Fibroblast of the aortic adventitia (primary cell): ENCODE measurements around the gene ENPP6. TPM values are rescaled to one million over a fixed set of nuclear protein-coding genes. Genes with fewer than 3 reads are reported as not detected.

Experiments used
- DNase-seq: peaks from one replicate; pipeline ENCODE4 v3.0.0-alpha.2; 2010; ENCODE audit warnings: low read depth
- H3K4me3 ChIP-seq: 2 replicates; pipeline ENCODE4 v1.5.1; 2011; ENCODE audit warnings: low read depth, mild to moderate bottlenecking, control low read depth, low read length, moderate library complexity
- CTCF ChIP-seq: IDR thresholded peaks from 2 replicates; pipeline ENCODE4 v1.5.1; 2011; ENCODE audit warnings: mild to moderate bottlenecking, low read length, control low read depth, inconsistent platforms; ENCODE audit not compliant: insufficient read depth
- total RNA-seq: library from RNA; depleted of rRNA; stranded (reverse); fragments of >200 nt; gene quantifications from 2 replicates; pipeline ENCODE4 v1.2.3, GENCODE V29; 2012; ENCODE audit warnings: low replicate concordance

Gene ENPP6
- total RNA-seq, 1 donor: 0.18 TPM

- H3K4me3 ChIP-seq: no peak overlapping the region
- DNase-seq: no peak
- TF ChIP-seq CTCF: no peak
Measured at GRCh38 chr4:184238072-184238745, 20.5 kb upstream of the ENPP6 start.

GRCh38 chr4:184237612-184238011 lies 19.9 kb upstream of the ENPP6 start:
- TF ChIP-seq CTCF: no peak
- DNase-seq: no peak
- H3K4me3 ChIP-seq: no peak overlapping the region

DNA sequence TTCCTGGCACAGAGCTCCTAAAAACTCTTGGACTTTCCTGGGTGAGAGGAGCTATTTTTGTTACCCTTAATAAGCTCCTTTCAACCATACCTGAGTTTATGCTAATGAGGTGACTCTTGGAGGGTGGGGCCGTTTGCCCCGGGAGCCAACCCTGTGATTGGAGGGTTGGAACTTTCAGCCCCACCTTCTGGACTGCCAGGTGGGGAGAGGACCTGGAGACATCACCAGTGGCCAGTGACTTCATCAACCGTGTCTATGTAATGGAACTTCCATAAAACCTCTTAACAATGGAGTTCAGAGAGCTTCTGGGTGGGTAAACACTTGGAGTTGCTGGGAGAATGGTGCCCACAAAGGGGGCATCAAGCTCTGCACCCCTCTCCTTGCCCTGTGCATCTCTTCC lies 17.9 kb upstream of the ENPP6 start:
- H3K4me3 ChIP-seq: no peak overlapping the region
- DNase-seq: no peak
- no peak for TF ChIP-seq CTCF

DNA sequence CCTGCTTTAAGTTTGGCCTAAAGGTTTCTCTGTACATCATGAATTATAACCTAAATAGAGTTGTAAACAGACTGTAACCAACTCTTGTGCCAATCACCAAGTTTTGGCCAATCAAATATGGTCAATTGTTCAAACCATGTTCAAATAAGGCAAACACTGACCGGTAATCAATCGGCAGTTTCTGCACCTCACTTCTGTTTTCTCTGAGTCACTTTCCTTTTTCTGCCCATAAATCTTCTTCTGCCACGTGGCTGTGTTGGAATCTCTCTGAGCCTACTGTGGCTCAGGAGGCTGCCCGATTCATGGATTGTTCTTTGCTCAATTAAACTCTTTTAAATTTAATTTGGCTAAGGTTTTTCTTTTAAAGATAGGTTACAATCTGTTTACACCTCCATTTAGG lies 16.5 kb upstream of the ENPP6 start:
- no peak for DNase-seq
- TF ChIP-seq CTCF: no peak
- H3K4me3 ChIP-seq: no peak overlapping the region

DNA sequence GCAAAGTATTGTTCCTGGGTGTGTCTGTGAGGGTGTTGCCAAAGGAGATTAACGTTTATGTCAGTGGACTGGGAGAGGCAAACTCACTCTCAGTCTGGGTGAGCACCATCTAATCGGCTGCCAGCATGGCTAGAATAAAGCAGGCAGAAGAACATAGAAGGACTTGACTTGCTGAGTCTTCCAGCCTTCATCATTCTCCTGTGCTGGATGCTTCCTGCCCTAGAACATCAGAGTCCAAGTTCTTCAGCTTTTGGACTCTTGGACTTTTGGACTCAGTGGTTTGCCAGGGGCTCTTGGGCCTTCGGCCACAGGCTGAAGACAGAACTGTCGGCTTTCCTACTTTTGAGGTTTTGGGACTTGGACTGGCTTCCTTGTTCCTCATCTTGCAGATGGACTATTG lies 15.3 kb upstream of the ENPP6 start:
- DNase-seq: no peak
- no peak for TF ChIP-seq CTCF
- H3K4me3 ChIP-seq: no peak overlapping the region

DNA sequence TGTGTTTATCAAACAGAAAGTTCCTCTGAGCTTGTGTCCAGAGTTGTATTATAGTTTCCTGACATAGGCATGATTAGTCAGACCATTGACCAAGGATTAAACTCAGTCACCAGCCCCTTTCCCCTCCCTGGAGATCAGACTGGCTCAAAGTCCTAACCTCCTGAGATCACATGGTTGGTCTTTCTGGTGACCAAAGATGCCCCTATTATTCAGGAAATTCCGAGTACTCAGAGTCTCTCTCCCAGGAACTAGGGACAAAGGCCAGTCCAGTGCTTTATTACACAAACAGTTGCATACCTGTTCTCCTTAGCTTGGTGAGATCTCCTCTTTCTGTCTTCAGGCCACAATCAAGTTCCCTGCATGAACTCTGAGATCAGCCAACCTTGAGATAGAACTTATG lies 14.5 kb upstream of the ENPP6 start:
- H3K4me3 ChIP-seq: no peak overlapping the region
- no peak for TF ChIP-seq CTCF
- DNase-seq: no peak

DNA sequence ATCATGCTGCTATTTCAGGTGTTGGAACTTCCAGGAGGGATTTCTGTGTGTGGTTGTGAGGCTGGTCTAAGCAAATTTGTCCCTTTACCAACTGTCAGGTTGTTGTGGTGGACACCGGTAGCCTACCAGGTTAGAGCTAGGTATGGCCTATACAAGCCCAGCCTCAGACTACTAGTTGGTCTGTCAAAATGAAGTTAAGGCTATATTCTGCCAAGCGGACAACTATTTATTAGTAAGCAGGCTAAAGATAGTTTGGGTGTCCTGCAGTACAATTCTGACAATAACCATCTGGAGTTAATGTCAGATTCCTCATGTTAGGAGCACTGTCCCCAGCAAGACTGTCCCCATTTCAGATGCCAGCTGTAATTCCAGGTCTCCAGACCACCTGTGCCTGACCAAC lies 13.9 kb upstream of the ENPP6 start:
- TF ChIP-seq CTCF: no peak
- DNase-seq: no peak
- no peak overlapping the region for H3K4me3 ChIP-seq
